ENCODE measurements around the gene IER5L.

DNA sequence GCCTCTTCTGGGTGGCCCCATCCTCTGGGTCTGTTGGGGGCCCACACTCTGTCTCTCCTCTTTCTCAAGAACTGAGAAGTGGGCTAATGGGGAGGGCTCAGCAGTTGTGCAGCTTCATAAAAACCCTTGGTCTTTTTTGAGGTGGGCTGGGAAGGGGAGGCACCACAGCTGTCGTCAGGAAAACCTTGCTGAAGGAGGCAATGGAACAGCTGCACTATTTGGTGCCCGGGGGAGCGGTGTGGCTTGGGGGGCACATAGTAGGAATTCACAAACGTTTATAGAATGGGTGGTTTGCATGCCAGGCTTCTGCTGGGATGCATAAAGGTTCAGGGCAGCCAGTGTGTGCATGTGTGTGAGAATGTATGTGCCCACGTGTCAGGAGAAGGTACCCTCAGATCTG, 3.2 kb upstream of the IER5L start:
- TF ChIP-seq, protein P1, sequence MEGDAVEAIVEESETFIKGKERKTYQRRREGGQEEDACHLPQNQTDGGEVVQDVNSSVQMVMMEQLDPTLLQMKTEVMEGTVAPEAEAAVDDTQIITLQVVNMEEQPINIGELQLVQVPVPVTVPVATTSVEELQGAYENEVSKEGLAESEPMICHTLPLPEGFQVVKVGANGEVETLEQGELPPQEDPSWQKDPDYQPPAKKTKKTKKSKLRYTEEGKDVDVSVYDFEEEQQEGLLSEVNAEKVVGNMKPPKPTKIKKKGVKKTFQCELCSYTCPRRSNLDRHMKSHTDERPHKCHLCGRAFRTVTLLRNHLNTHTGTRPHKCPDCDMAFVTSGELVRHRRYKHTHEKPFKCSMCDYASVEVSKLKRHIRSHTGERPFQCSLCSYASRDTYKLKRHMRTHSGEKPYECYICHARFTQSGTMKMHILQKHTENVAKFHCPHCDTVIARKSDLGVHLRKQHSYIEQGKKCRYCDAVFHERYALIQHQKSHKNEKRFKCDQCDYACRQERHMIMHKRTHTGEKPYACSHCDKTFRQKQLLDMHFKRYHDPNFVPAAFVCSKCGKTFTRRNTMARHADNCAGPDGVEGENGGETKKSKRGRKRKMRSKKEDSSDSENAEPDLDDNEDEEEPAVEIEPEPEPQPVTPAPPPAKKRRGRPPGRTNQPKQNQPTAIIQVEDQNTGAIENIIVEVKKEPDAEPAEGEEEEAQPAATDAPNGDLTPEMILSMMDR (IDR thresholded peaks at IDR 0.05): no peak
- TF ChIP-seq CBFB (CRISPR knock-in tag; IDR thresholded peaks at IDR 0.05; ENCODE audit: low read depth) (no peak), ESRRA (CRISPR knock-in tag; IDR thresholded peaks at IDR 0.05; ENCODE audit: borderline replicate concordance) (no peak), ZNF423 (CRISPR knock-in tag; IDR thresholded peaks at IDR 0.05) (no peak)
- TF ChIP-seq, protein P2, sequence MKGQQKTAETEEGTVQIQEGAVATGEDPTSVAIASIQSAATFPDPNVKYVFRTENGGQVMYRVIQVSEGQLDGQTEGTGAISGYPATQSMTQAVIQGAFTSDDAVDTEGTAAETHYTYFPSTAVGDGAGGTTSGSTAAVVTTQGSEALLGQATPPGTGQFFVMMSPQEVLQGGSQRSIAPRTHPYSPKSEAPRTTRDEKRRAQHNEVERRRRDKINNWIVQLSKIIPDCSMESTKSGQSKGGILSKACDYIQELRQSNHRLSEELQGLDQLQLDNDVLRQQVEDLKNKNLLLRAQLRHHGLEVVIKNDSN (CRISPR knock-in tag; IDR thresholded peaks at IDR 0.05): no peak
